Measurements from ENCODE around the gene TRIM26. TPM values are rescaled to one million over a fixed set of nuclear protein-coding genes. Genes with fewer than 3 reads are reported as not detected.
"Not testable (repeated sequence)": the region's sequence is repeated elsewhere in the genome, so short reads cannot be mapped to it uniquely, and the experiment has no call there.

TRIM26 gene
- total RNA-seq, 1 donor from 2014 or later: 48.3 TPM

GRCh38 chr6:30169658-30170614, 43.3 kb downstream of the TRIM26 start:
- peak; percentile 66 for ATAC-seq

GRCh38 chr6:30168741-30169140, 44.5 kb downstream of the TRIM26 start:
- ATAC-seq: no peak

DNA sequence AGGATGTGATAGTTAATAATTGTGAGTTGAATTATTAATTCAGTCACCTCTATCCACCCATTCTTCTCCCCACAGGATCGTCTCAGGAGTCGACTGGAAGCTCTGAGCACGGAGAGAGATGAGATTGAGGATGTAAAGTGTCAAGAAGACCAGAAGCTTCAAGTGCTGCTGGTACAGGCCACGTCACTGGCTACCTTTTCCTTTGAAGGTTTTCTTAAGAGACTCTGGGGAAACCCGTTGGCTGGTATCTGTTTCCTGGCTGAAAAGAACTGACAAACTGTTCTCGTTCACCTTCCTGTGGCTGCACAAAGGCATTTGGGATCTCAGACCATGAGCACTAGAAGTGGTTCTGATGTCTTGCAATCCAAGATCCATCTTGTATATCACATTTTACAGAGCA, 46.1 kb downstream of the TRIM26 start:
- no peak for ATAC-seq

- not testable (repeated sequence) for ATAC-seq
Measured at GRCh38 chr6:30165238-30165637, 48.0 kb downstream of the TRIM26 start.

DNA sequence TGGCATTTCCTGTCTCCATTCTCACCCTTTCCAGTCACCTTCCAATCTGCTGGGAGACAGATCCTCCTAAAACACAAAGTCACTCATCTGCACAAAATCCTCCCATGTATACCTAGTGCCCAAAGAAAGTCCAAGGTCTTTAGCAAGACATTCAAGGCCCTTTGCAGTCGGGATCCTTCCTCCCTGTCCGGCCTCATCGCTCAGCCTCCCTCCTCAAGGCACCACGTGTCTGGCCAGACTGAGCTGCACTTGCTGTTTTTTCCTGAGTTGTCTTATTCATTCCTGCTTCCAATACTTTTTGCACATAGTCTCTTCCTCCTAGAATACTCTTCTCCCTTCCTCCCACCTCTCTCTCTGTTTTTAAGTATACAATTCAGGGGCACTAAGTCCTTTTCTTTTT, 48.5 kb downstream of the TRIM26 start:
- no peak for ATAC-seq

DNA sequence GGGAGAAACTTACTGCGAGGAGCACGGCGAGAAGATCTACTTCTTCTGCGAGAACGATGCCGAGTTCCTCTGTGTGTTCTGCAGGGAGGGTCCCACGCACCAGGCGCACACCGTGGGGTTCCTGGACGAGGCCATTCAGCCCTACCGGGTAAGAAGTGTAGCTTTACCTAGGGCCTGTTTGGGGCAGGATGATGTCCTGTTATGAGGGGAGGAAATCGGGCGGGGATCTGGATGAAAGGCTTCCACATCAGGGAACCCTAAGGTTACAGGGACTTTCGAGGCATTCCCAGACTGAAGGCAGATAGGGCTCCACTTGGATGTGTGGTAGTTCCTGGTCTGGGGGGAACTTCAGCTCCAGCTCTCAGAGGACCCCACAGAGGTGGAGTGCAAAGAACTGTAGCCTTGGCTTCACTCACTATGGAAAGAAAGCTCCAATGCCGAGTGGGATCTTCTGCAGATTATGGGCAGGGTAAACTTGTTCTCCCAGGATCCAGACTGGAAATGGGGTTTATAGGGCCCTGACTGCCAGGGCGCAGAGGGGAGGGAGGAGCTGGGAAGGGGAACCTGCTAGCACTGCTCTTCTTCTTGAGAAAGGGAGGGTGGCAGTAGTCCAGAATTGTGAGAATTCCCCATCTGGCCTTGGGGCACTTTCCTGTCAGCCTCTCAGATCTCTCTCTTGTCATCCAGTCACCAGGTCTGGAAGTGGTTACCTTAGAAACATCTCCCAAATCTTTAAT, 49.1 kb downstream of the TRIM26 start:
- ATAC-seq: no peak

DNA sequence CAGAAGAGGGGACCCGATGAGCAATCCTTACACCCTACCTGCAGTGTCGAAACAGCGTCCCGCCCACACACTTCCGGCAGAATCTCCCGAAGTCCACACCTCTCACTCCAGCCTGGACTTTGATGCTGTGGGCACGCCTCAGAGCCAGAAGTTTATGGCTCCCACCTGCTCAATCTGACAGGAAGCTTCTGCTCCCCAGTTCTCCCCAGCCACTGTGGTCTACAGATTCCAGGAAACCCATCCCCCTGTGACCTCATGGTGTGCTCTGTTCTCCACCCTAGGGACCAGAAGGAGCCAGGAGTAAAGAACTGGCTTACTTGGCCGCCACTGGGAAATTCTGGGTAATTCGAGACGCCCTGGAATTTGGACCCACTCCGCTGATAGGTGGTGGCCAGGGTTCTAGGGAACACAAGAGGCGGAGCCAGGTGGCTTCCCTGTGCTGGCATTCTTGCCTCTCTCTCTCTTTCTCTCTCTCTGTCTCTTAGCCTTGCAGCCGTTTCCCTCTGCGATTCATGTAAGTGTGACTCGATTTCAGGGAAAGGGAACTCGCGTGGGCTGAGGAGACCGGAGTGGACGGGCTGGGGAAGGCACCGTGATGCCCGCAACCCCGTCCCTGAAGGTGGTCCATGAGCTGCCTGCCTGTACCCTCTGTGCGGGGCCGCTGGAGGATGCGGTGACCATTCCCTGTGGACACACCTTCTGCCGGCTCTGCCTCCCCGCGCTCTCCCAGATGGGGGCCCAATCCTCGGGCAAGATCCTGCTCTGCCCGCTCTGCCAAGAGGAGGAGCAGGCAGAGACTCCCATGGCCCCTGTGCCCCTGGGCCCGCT, 49.9 kb downstream of the TRIM26 start, which contains the start of gene TRIM15:
TSS of gene TRIM15 (plus strand) at position 457 of the 828 bp plus-strand sequence. CDS start at position 596, 139 bp downstream.
- ATAC-seq: peak; percentile 46

GRCh38 chr6:30162265-30163089, 50.7 kb downstream of the TRIM26 start:
- ATAC-seq: no peak

DNA sequence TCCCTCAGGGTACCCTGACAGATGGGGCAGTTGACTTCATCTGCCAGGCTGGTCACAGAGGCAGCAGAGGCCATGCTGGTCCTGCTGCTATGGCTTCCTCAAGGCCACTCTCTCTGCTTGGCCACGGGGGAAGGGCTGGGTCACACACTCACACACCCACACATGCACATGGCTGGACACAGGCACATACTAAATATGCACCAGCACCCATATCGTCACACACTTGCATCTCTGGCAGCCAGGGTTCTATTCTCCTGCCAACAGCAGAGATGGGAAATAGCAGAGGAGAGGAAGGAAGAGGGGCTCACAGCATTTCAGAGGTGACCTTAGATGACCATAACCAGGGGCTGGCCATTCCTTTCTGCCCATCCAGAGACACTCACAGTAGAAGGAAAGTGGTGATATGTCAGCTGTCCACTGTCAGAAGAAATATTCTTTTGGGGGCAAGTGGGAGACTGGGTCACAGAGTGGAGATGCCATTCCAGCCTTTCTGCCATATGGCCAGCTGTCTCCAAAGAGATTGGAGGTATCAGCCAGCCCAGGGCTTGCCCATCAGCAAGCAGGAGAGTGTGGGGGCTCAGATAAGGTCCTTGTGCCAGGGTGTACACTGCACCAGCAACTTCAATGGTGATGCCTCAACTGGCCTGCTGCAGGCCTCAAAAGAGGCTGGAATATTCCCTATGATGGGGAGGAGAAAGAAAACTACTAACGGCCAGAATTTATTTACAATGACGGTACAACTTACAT, 52.2 kb downstream of the TRIM26 start, which contains the start of gene TRIM10:
TSS of gene TRIM10 (minus strand) at position 427 of the 747 bp plus-strand sequence. CDS start at position 74, 353 bp downstream.
- ATAC-seq: no peak

- no peak for ATAC-seq
Measured at GRCh38 chr6:30160008-30160784, 53.0 kb downstream of the TRIM26 start.

- ATAC-seq: no peak
Measured at GRCh38 chr6:30158475-30159040, 54.6 kb downstream of the TRIM26 start.

- no peak for ATAC-seq
Measured at GRCh38 chr6:30157999-30158398, 55.2 kb downstream of the TRIM26 start.

DNA sequence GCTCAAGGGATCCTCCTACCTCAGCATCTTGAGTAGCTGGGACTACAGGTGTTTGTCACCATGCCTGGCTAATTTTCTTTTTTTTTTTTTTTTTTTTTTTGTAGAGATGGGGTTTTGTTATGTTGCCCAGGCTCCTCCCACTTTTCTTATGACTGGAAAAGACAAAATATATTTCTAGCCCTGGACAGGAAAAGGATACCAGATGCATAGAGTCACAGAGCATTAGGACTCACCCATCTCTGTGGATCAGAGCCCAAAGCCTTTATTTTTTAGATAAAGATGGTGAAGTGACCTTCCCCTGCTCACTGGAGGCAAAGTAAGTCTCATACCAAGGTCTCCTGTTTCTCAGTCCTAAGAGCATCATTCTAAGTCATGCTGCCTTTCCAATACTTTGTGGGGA, 55.6 kb downstream of the TRIM26 start:
- no peak for ATAC-seq

- ATAC-seq: no peak
Measured at GRCh38 chr6:30156774-30157173, 56.4 kb downstream of the TRIM26 start.

GRCh38 chr6:30156262-30156599, 57.0 kb downstream of the TRIM26 start:
- ATAC-seq: peak; percentile 86

- no peak for ATAC-seq
Measured at GRCh38 chr6:30155520-30156261, 57.5 kb downstream of the TRIM26 start.

GRCh38 chr6:30154709-30155519, 58.3 kb downstream of the TRIM26 start:
- peak; percentile 24 for ATAC-seq

GRCh38 chr6:30154061-30154460, 59.1 kb downstream of the TRIM26 start:
- ATAC-seq: no peak

Measured in esophagus mucosa (tissue), 1 donor.